ENCODE measurements around the gene RAP2A. TPM values are rescaled to one million over a fixed set of nuclear protein-coding genes. Genes with fewer than 3 reads are reported as not detected.

Gene RAP2A
- total and polyA plus RNA-seq, 2 experiments from 2014 or later: 15.1 to 24.3 TPM

GRCh38 chr13:97435323-97435722 lies 1.4 kb downstream of the RAP2A start:
- Histone ChIP-seq H3K36me3 (no peaks in the 10 kb centered on the region), H3K4me3 (peak overlapping the region; percentile 92), H3K27ac (peak overlapping the region; percentile 73), H3K4me1 (ENCODE audit: low read depth) (peaks cover 20% of the 10 kb centered on the region), H3K27me3 (no peaks in the 10 kb centered on the region), H3K9me3 (ENCODE audit: low read depth) (no peaks in the 10 kb centered on the region)
- DNase-seq (ENCODE audit: low read depth in 1 of 2, low spot score in 1 of 2): no peak
- no peak for TF ChIP-seq CTCF (IDR thresholded peaks at IDR 0.05; ENCODE audit: low read depth, low read length)

- no peaks in the 10 kb centered on the region for H3K36me3 ChIP-seq
- DNase-seq (ENCODE audit: low read depth in 1 of 2, low spot score in 1 of 2): peak in 1 of 2 donors; percentile 25
- peak overlapping the region; percentile 92 for H3K4me3 ChIP-seq
- H3K27me3 ChIP-seq: no peaks in the 10 kb centered on the region
- peaks cover 20% of the 10 kb centered on the region for H3K4me1 ChIP-seq (ENCODE audit: low read depth)
- TF ChIP-seq CTCF (IDR thresholded peaks at IDR 0.05; ENCODE audit: low read depth, low read length): no peak
- no peaks in the 10 kb centered on the region for H3K9me3 ChIP-seq (ENCODE audit: low read depth)
- H3K27ac ChIP-seq: no peak overlapping the region
Measured at GRCh38 chr13:97435794-97436193, 1.8 kb downstream of the RAP2A start.

- no peak for TF ChIP-seq CTCF (IDR thresholded peaks at IDR 0.05; ENCODE audit: low read depth, low read length)
- Histone ChIP-seq H3K9me3 (ENCODE audit: low read depth) (no peaks in the 10 kb centered on the region), H3K27me3 (no peaks in the 10 kb centered on the region), H3K4me1 (ENCODE audit: low read depth) (peaks cover 14% of the 10 kb centered on the region), H3K27ac (no peak overlapping the region), H3K36me3 (no peaks in the 10 kb centered on the region), H3K4me3 (peak overlapping the region; percentile 92)
- DNase-seq (ENCODE audit: low read depth in 1 of 2, low spot score in 1 of 2): no peak
Measured at GRCh38 chr13:97436845-97437244, 2.9 kb downstream of the RAP2A start.

- DNase-seq (ENCODE audit: low read depth in 1 of 2, low spot score in 1 of 2): no peak
- Histone ChIP-seq H3K36me3 (no peaks in the 10 kb centered on the region), H3K9me3 (ENCODE audit: low read depth) (no peaks in the 10 kb centered on the region), H3K27ac (no peak overlapping the region), H3K4me3 (no peak overlapping the region), H3K27me3 (no peaks in the 10 kb centered on the region), H3K4me1 (ENCODE audit: low read depth) (peaks cover 11% of the 10 kb centered on the region)
- no peak for TF ChIP-seq CTCF (IDR thresholded peaks at IDR 0.05; ENCODE audit: low read depth, low read length)
Measured at GRCh38 chr13:97437729-97438128, 3.8 kb downstream of the RAP2A start.

- no peak overlapping the region for H3K27ac ChIP-seq
- no peak for TF ChIP-seq CTCF (IDR thresholded peaks at IDR 0.05; ENCODE audit: low read depth, low read length)
Measured at GRCh38 chr13:97438856-97439595, 5.1 kb downstream of the RAP2A start.

More at GRCh38 chr13:97438856-97439595, 5.1 kb downstream of the RAP2A start:
- Histone ChIP-seq H3K9me3 (ENCODE audit: low read depth) (no peaks in the 10 kb centered on the region), H3K36me3 (no peaks in the 10 kb centered on the region), H3K4me1 (ENCODE audit: low read depth) (peaks cover 11% of the 10 kb centered on the region), H3K27me3 (no peaks in the 10 kb centered on the region), H3K4me3 (no peak overlapping the region)
- DNase-seq (ENCODE audit: low read depth in 1 of 2, low spot score in 1 of 2): peak in 1 of 2 donors; percentile 48
